Measurements from ENCODE around the gene PRKCE.

PRKCE gene

DNA sequence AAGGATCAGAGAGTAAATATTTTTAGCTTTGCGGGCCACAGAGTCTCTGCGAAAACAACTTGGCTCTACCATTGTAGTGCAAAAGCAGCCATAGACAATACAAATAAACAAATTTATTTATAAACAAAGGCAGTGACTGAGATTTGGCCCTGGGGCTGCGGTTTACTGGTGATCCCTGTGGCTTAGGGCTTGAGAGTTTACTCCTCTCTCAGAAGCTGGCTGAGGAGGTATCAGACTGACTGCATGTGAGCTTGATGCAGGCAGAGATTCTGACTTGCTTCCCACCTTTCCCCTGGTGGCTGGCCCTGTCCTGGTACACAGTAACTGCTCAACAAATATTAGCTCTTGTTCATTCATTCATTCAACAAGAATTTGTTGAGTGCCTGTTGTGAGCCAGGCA lies 81.5 kb downstream of the PRKCE start:
- no peak for DNase-seq (ENCODE audit: low read depth in 2 of 2)
- H3K4me3 ChIP-seq (replicated peaks in 1 of 2; ENCODE audit: low read depth in 2 of 2, low read length in 2 of 2): no peak overlapping the region
- TF ChIP-seq, protein P1, sequence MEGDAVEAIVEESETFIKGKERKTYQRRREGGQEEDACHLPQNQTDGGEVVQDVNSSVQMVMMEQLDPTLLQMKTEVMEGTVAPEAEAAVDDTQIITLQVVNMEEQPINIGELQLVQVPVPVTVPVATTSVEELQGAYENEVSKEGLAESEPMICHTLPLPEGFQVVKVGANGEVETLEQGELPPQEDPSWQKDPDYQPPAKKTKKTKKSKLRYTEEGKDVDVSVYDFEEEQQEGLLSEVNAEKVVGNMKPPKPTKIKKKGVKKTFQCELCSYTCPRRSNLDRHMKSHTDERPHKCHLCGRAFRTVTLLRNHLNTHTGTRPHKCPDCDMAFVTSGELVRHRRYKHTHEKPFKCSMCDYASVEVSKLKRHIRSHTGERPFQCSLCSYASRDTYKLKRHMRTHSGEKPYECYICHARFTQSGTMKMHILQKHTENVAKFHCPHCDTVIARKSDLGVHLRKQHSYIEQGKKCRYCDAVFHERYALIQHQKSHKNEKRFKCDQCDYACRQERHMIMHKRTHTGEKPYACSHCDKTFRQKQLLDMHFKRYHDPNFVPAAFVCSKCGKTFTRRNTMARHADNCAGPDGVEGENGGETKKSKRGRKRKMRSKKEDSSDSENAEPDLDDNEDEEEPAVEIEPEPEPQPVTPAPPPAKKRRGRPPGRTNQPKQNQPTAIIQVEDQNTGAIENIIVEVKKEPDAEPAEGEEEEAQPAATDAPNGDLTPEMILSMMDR (IDR thresholded peaks at IDR 0.05; ENCODE audit: low read depth, low read length): no peak

DNA sequence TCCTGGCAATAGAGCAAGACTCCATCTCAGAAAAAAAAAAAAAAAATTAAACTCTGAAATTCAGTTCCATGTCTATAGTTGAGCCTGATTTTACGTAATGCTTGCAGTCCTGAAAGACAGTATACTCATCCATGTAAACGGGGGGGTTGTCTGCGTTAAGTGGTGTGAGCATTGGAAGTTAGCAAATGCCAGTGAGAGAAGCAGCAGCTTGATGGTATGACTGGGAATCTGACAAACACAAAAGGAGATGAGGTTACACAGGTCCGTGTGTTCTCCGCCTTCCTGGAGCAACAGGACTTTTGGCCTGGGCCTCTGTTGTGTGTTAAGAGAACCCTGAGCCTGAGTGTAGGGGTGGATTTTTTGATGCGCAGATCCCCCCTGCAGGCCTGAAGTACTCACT lies 82.9 kb downstream of the PRKCE start:
- TF ChIP-seq, protein P1 (IDR thresholded peaks at IDR 0.05; ENCODE audit: low read depth, low read length): no peak
- no peak overlapping the region for H3K4me3 ChIP-seq (replicated peaks in 1 of 2; ENCODE audit: low read depth in 2 of 2, low read length in 2 of 2)
- DNase-seq (ENCODE audit: low read depth in 2 of 2): no peak

DNA sequence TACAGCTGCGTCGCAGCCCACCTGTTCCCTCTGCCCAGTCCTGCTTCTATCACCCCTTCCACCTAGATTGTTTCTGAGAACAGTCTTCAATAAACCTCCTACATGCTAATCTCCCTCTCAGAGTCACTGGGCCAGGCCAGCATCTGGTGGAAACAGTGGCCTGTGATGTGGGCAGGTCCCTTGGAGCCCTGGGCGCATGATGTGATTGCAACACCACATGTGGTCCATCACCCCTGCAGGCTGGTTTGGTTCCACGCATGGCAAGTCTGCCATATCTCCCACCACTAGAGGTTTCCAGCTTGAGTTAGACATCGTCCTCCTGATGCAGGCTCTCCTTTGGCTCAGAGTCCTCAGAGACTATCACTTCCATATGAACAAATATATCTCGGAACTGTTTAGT lies 83.5 kb downstream of the PRKCE start:
- H3K4me3 ChIP-seq (replicated peaks in 1 of 2; ENCODE audit: low read depth in 2 of 2, low read length in 2 of 2): no peak overlapping the region
- DNase-seq (ENCODE audit: low read depth in 2 of 2): no peak
- TF ChIP-seq, protein P1 (IDR thresholded peaks at IDR 0.05; ENCODE audit: low read depth, low read length): no peak

DNA sequence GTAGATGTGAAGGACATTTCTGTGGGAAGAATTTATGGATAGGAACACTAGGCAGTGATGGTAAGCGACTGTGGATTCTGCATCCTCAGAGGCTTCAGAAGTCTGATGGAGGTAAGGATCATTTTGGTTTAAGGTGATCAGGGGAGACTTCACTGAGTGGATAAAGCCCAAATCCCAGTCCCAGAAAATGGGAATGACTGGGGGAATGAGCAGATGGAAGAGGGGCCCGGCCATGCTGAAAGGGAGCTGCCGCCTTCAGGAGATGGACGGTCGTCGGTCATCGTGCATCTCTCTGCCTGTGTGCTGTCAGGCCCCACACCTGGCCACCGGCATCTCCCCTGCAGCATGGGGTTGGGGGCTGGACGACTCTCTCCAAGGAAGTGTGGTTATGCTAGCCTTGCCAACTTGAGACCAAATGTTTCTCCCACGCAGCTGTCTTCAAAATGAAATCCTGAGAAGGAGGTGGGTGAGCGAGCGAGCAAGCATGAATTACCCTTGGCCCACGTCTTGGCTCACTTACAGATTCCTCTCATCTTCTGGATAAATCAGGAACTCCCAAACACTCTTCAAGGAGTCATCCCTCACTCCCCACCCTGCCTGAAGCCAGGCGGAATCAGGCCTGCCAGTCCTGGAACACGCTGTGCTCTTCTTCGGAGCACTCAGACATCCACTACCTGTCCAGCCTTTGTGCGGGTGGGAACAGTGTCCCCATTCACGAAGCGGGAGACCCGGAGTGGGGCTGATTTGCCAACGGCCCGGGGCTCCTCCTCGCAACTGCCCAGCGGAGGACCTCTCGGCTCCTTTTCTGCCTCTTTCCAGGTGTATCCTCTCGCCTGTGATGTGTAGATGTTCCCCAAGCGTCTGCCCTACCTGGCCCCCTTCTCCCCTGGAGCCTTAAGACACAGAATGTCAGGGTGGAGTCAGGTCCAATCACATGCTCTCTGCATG lies 85.6 kb downstream of the PRKCE start:
- DNase-seq (ENCODE audit: low read depth in 2 of 2): no peak
- TF ChIP-seq, protein P1 (IDR thresholded peaks at IDR 0.05; ENCODE audit: low read depth, low read length): no peak
- no peak overlapping the region for H3K4me3 ChIP-seq (replicated peaks in 1 of 2; ENCODE audit: low read depth in 2 of 2, low read length in 2 of 2)

DNA sequence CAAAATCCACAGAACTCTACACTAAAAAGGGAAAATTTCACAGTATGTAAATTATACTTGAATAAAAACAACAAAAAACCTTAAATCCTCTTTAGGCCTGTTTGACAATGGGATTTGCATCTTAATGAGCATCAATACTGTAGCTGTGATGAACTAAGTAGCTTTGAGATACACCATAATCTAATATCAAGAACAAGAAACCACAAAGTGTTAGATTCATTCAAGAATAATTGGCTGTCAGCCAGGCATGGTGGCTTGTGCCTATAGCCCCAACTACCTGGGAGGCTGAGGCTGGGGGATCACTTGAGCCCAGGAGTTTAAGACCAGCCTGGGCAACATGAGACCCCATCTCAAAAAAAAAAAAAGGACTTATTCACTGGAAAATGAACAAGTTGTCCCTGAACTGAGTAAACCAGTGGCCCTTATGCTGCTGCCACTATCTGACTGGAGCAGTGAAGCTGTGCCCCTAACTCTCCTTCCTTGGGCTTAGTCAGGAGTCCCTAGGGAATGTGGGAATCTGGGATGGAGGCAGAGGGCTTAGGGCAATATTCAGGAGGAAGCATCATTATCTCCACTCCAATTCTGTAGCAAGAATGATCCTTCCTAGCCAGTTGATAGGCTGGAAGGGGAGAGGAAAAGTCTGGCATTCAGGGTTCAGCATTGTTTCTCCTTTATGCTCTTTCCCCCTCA lies 88.5 kb downstream of the PRKCE start:
- no peak overlapping the region for H3K4me3 ChIP-seq (replicated peaks in 1 of 2; ENCODE audit: low read depth in 2 of 2, low read length in 2 of 2)
- no peak for DNase-seq (ENCODE audit: low read depth in 2 of 2)
- TF ChIP-seq, protein P1 (IDR thresholded peaks at IDR 0.05; ENCODE audit: low read depth, low read length): no peak

DNA sequence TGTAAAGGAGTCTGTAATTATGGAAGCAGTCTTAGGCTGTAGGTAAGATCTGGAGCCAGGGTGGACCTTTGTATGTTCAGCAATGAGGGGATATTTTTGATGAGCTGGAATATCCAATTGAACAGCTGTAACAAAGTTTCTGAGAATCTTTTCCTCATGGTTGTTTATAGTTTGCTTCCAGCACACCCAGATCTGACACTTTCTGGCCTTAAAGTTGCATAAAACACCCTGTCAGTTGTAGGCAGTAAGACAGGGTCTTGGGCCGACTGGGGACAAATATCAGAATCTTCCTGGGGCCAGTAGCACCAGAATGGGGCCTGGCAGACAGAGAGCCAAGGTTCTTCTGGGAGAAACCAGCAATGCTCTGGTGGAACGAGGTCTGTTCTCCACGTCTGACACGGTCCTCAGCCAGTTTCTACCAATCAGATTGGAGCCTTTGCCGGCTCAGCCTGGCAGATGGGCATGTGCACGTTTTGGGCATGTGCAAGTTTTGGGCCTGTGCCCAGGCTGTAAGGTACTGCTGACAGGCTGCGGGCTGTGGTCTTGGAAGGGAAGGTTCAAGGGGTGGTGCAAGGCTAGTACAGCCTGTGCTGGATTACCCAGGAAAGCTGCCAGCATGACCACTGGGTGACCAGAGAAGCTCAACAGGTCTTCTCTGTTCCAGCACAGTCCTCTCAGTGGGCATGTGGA lies 89.8 kb downstream of the PRKCE start:
- DNase-seq (ENCODE audit: low read depth in 2 of 2): peak in 1 of 2 donors; percentile 49
- no peak overlapping the region for H3K4me3 ChIP-seq (replicated peaks in 1 of 2; ENCODE audit: low read depth in 2 of 2, low read length in 2 of 2)
- TF ChIP-seq, protein P1 (IDR thresholded peaks at IDR 0.05; ENCODE audit: low read depth, low read length): no peak
